Caki2 (cell line): ENCODE measurements around the gene CLRN3. TPM values are rescaled to one million over a fixed set of nuclear protein-coding genes. Genes with fewer than 3 reads are reported as not detected.

Source experiments
- DNase-seq: peaks from one replicate; pipeline ENCODE4 v3.0.0-alpha.2; 2015; ENCODE audit warnings: low read depth
- in situ Hi-C: cut with HindIII; loops from 2 replicates; pipeline ENCODE4 v1.10.0; 2016; ENCODE audit warnings: low sequenced_read_pairs, low pct_unique_long_range_greater_than_20kb, mixed read lengths
- total RNA-seq: library from RNA; depleted of rRNA; stranded (reverse); fragments of >200 nt; shearing (Covaris generic); gene quantifications from 2 replicates; pipeline ENCODE4 v1.2.3, GENCODE V29; 2014; ENCODE audit warnings: low replicate concordance

Gene CLRN3
- total RNA-seq, 1 experiment from 2014 or later, result not detected

- in situ Hi-C loops, result no loop called here
- DNase-seq, result peak; percentile 68
Measured at GRCh38 chr10:127906548-127907377, 14.0 kb upstream of the CLRN3 start, which contains the start of gene PTPRE. Gene PTPRE (plus strand): TSS chr10:127907103. CDS start chr10:128040882, 133,779 bp downstream.

- in situ Hi-C loops, result no loop called here
- DNase-seq, result no peak
Measured at GRCh38 chr10:127905848-127906261, 13.1 kb upstream of the CLRN3 start.

- in situ Hi-C loops, result no loop called here
- no peak for DNase-seq
Measured at GRCh38 chr10:127905001-127905847, 12.5 kb upstream of the CLRN3 start.

GRCh38 chr10:127904311-127905000 is 11.7 kb upstream of the CLRN3 start:
- in situ Hi-C loops, result no loop called here
- no peak for DNase-seq

GRCh38 chr10:127903789-127904188 is 11.0 kb upstream of the CLRN3 start:
- in situ Hi-C loops, result no loop called here
- DNase-seq, result no peak

- DNase-seq, result no peak
- in situ Hi-C loops, result no loop called here
Measured at GRCh38 chr10:127899766-127900387, 7.1 kb upstream of the CLRN3 start.

GRCh38 chr10:127897177-127897576 is 4.4 kb upstream of the CLRN3 start:
- DNase-seq, result no peak
- in situ Hi-C loops, result no loop called here

- no peak for DNase-seq
- in situ Hi-C loops, result no loop called here
Measured at GRCh38 chr10:127896590-127896989, 3.8 kb upstream of the CLRN3 start.

GRCh38 chr10:127894146-127894545 is 1.4 kb upstream of the CLRN3 start:
- in situ Hi-C loops, result no loop called here
- no peak for DNase-seq

- no peak for DNase-seq
- in situ Hi-C loops, result no loop called here
Measured at GRCh38 chr10:127890832-127891334, 1.9 kb downstream of the CLRN3 start.

- DNase-seq, result no peak
- in situ Hi-C loops, result no loop called here
Measured at GRCh38 chr10:127890216-127890615, 2.5 kb downstream of the CLRN3 start.

GRCh38 chr10:127889605-127890195 is 3.0 kb downstream of the CLRN3 start:
- no peak for DNase-seq
- in situ Hi-C loops, result no loop called here

GRCh38 chr10:127888521-127889312 is 4.0 kb downstream of the CLRN3 start:
- in situ Hi-C loops, result no loop called here
- DNase-seq, result no peak

- DNase-seq, result no peak
- in situ Hi-C loops, result no loop called here
Measured at GRCh38 chr10:127887541-127888415, 5.0 kb downstream of the CLRN3 start.

GRCh38 chr10:127886371-127887051 is 6.2 kb downstream of the CLRN3 start:
- in situ Hi-C loops, result no loop called here
- no peak for DNase-seq

- in situ Hi-C loops, result no loop called here
- no peak for DNase-seq
Measured at GRCh38 chr10:127884501-127884900, 8.2 kb downstream of the CLRN3 start.
